NK-92 (cell line): Measurements from ENCODE around the gene SYNCRIP.
"Not testable (repeated sequence)": the region's sequence is repeated elsewhere in the genome, so short reads cannot be mapped to it uniquely, and the experiment has no call there.

ENCODE experiments used
- DNase-seq: peaks from one replicate; lab custom pipeline; 2025; ENCODE audit not compliant: unreplicated experiment; lab: John Stamatoyannopoulos, UW

Gene SYNCRIP

DNA sequence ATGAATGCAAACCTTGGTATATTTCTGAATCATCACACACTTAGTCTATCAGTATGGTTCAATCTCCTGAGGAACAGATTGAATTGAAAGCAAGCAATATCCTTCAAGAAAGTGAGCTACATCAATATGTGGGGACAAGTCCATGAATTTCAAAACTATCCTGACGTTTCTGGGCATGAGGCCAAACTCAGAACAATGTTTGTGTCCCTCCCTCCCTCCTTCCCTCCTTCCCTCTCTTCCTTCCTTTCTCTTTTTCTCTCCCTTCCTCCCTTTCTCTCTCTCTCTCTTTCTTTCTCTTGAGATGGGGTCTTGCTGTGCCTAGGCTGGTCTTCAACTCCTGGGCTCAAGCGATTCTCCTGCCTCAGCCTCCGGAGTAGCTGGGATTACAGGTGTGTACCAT is 27.9 kb upstream of the SYNCRIP start:
- no peak for DNase-seq

DNA sequence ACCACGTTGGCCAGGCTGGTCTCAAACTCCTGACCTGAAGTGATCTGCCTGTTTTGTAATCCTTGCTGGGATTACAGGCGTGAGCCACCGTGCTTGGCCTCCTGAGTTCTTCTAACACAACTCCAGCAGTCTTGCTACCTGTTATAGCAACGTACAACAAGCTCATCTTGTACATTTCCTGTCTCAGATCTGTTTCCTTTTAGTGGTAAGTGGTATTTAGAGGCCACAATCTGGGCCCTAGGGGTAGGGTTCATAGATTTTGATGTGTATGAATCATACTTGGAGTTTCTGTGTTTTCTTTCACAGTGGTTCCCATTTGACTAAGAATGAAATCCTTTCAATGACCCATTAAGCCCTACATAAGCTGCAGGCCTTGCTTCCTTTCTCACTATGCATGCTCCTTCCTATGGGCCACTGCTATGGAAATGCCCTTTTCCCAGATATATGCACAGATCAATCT is 27.1 kb upstream of the SYNCRIP start:
- DNase-seq: no peak

DNA sequence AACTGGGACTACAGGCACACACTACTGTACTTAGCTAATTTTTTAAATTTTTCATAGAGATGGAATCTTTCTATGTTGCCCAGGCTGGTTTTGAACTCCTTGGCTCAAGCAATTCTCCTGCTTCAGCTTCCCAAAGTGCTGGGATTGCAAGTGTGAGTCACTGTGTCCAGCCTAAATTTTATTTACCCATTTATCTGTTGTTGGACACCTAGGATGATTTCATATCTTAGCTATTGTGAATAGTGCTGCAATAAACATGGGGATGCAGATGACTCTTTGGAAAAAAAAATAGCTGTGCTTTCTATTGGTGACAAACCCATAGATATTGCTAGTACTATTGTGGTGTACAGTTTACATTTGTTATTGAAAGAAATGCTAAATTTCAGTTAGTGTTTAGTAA is 19.6 kb upstream of the SYNCRIP start:
- no peak for DNase-seq

DNA sequence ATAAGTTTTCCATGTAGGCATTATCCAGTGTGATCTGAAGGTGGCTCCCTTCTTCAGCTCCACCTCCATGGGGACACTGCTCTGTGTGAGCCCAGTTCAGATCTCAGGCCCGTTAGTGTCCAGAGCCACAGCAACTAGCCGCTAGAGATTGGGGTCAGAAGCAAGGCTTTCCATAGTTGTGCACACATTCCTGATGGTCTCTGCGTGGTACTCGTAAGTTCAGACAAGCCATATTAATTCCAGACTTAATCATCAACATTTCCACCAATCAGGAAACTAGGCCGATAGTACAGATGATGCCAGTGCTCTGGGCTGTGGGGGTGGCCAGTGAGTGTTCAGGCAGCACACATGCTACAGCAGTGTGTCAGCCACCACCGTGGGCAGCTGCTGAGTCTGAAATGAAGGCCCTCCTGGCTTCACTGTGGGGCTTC is 17.5 kb upstream of the SYNCRIP start:
- no peak for DNase-seq

DNA sequence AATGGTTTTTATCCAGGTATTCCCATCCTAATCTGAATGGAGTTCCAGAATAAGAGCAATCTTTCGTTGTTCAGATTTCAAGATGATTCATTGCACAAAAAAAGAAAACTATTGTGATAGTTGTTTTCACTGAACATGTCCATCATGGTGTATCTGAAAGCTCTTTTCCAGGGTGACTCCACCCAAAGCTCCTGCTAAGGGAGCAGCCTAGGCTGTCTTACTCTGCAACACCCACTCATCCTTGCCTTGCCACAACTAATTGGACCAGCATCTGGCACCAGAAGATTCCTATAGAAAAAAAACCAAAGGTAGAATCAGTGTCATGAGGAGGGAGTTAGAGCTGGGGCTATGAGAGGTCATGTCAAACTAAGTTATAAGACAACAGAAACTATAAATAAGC is 7.9 kb upstream of the SYNCRIP start:
- no peak for DNase-seq

DNA sequence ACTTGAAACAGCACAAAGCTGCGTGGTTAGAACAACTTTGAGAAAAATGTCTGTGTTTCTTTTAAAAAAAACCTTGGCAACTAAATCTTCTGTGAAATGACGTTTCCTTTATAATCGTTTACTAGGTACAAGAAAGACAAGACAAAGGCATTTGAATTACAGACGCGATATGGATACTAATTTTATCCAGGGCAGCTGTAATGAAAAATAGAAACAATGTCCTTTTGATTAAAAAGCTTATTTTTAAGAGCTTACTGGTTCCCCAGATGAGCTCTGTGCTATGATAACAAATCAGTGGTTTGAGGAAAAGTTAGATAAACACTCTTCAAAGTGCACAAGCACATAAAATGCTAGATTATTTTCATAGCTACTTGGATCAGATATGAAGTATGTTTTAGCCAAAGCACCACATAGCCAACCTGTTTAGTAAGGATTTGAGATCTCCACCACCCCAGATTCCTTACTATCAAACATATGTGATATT is 1.6 kb upstream of the SYNCRIP start:
- no peak for DNase-seq

DNA sequence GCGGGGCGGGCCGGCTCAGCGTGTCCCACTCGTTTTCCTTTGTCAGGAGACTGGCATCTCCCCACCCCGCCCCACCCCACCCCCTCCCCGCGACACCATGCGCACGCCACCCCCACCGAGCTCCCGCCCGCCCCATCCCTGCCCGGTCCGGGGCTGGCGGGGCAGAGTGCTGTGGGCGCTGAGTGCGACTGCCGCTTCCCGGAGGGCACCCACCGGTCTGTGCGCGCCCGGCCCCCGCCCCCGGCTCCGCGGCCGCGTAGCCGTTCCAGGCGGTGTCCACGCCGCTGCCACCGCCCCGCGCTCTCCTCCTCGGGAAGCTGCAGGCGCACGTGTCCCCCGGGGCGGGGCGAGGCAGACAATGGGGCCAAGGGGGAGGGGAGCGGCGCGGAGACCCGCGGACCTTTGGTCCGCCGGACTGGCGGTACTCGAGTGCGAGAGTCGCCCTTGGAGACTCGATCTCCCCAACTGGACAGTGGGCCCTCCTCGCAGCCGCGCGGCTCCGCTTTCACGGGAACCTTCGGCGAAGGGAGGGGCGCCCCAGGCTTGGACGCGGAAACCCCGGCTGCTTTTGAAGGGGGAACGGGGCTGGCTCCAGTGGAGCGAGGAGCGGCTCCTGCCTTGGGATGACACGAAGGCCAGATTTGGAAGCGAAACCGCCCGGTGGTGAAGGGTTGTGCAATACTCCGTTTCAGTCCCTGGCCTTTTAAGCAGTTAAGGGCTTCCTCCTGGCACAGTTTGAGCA is 1.0 kb upstream of the SYNCRIP start:
- no peak for DNase-seq

DNA sequence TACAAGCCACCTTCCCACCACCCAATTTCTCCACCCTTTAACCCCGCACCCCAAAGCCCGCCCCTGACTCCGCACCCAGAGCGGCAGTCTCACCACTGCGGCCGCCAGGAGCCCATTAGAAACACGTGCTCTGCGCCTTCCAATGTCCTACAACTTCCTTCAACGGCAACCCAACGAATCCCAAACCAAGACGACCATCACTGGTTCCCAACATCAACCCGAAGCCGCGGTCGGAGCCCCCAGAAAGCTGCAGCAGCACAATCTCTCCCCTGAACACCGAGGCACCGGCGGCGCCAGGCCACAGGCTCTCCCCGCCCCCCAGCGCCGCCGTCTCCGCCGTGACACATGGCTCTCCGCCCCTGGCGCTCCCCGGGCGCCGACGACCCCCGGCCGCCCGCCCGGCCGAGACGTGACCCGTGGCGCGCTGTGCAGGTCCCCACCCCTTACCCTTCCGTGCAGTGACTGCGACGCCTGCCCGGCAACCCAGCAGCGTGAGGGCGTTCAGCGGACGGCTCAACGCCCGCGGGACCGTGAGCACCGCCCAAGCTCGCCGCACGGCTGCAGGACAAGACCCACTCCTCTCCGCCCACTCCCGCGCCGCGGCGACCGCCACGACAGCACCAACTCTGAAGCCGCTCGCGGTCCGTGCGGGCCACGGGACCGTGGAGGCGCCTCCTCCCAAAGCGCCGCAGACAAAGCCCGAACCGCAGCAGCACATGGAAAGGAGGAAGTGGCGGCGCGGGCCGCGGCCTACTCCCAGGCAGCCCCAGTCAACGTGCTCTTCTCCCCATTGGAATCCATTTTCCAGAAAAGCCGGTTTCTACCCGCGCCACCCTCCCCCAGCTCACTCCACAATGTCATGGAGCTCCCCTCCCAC is 551 bp downstream of the SYNCRIP start:
- DNase-seq: no peak

DNA sequence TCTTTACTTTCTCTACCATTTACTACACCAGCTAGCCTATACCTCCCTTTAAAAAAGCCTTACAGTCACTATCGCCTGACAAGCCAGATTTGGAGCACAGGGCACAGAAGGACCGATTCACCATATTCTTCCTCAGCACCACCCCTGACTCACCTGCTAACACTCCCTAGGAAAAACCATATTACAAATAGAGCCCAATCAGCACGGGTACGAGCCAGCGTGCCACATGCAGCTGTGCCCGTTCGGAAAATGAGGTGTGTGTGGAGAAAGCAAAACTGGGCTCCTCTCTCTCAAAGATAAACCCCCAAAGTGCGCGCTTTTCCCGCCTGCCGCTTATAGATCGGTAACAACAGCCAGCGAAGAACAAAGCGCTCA is 1.2 kb downstream of the SYNCRIP start:
- no peak for DNase-seq

DNA sequence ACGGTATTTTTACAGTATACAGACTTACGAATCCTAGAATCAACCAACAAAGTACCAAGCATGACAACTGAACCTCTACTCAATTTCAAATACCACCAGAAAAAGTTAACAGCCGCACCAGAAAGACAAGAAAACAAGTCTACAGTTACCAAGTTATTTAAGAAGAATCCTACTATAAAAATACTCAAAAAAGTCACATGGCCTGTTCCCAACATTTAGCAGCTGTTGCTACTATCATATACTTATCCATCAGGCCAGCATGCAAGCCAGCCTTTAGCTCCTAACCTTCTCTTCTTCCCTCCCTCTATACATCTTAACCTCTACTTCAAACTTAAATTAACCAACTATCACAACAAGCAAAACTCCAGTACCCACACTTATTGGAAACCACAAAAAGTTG is 1.9 kb downstream of the SYNCRIP start:
- DNase-seq: no peak

DNA sequence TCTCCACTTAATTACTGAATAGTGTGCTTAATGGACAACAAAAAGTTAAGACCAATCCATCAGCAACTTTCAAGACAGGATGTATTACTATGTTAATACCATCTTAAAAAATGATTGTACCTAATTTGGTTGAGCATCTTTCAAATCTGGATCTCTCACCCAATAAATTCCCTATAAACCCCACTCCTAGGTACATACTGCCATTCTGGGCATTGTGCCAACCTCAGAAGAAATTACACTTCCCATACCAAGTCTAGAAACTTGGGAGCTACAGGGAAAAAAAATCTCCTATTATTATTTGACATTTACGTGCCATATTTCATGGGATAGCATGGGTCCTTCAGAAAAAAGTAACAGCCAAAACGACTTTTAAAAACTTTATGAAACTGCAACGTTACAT is 5.1 kb downstream of the SYNCRIP start:
- DNase-seq: no peak

DNA sequence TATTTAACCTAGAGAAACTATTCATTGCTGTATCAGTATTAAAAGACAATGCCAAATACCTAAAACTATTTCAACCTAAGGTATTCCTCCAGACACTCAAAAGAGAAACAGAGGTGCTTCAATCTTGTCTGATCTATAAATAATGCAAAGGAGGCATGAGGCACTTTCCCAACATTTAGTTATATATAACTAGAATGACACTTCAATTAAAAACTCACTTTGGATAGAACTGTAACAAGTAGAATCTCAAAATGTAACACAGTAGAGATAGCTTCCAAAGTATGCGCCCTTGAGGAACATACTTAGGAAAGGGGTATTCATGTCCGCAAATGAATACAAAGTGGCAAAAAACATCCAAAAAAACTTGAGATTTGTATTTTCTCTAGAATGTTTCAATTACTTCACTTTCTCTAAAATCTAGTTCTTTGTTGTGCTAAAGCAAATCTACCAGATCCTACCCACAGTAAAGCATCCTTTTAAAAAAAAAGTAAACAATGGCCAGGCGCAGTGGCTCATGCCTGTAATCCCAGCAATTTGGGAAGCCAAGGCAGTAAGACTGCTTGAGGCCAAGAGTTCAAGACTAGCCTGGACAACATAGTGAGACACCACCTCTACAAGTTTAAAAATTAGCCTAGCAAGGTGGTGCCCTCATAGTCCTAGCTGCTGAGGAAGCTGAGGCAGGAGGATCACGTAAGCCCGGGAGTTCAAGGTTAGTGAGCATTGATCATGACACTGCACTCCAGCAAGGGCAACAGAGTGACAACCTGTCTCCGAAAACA is 10.3 kb downstream of the SYNCRIP start:
- DNase-seq: no peak

DNA sequence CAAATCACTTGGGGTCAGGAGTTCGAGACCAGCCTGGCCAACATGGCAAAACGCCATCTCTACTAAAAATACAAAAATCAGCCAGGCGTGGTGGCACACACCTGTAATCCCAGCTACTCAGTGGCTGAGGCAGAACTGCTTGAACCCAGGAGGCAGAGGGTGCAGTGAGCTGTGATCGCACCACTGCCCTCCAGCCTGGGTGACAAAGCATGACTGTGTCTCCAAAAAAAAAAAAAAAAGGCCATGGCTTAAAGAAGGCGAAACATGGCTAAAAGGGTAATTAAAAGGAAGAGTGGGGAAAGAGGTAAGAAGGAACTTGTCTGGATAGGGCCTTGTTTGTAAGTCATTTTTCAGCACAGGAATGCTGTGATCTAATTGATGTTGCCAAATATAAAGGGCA is 11.6 kb downstream of the SYNCRIP start:
- DNase-seq: not testable (repeated sequence)

DNA sequence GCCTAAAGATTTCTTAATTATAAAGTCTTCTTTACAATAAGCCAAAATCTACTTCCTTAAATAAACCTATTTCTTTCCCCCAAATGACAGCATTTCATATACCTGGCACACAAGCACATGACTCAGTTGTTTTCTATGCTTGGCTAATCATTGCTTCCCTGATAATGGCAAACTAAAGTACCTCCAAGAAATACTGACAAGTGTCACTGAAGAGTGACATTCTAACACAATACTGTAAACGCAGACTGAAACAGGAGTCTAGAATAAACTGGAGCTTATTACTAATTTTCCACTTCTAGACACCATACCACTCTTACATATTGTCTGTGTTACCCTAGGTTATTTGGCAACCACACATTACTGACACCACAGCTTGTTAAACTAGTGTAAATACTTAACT is 14.3 kb downstream of the SYNCRIP start:
- DNase-seq: no peak

DNA sequence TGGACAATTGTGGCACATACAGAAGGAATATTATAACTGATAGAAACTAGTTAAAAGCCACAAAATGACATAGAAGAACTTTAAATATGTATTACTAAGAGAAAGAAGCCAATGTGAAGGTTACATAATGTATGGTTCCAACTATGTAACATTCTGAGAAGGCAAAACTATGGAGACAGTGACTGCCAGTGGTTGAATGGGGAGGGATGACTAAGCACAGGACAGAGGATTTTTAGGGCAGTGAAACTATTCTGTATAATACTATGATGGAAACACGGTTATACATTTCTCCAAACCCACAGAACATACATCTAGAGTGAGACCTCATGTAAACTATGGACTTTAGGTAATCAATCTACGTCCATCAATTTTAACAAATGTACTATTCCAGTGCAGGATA is 22.4 kb downstream of the SYNCRIP start:
- no peak for DNase-seq

DNA sequence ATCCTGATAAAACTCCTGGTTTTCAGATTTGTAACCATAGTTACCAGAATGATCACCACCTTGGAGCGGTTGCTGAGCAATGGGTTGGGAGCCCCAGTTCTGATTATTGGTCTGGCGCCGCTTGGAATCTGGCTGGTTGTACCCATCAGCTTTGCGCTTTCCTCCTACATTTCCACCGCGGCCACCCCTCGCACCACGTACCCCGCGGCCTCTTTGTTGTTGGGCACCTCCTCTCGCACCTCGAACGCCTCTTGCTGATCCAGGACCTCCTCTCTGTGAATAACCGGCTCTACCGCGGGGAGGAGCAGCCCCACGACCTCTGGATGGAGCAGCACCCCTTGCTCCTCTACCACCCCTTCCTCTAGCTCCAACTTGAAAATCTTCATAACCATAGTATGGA is 27.9 kb downstream of the SYNCRIP start:
- DNase-seq: no peak

DNA sequence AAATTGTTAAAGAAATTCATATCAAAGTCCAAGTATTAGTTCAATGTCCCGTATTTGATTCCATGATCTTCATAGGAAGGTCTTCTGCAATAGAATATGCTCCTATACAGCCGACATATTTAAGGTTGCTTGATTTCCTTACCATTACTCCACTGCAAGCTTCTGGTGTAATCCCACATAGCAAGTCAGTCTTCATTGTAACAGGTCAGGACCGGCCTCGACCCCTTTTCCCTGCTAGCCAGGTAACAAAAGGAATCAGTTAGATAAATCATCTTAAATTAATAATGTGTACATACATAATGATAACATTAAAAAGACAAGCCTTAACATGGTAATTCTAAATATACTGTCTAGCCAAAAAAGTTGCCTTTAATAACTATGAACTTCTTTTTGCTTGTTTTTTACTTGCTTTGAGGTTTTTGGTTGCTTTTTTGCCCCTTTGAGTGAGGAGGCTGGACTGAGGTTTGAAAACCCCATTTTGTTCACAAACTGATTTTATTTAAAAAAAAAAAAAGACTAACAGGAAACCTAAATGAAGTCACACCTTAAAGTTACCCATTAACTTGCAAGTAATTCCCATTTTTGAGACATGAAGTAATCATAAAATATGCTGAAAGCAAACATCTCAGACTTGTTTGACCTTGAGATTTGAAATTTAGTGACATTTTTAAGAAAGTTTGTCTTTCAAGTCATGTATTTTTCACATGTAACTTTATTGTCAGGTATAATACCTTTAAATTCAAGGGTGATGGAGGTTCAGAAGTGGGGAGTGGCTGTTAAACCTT is 29.8 kb downstream of the SYNCRIP start:
- DNase-seq: no peak

DNA sequence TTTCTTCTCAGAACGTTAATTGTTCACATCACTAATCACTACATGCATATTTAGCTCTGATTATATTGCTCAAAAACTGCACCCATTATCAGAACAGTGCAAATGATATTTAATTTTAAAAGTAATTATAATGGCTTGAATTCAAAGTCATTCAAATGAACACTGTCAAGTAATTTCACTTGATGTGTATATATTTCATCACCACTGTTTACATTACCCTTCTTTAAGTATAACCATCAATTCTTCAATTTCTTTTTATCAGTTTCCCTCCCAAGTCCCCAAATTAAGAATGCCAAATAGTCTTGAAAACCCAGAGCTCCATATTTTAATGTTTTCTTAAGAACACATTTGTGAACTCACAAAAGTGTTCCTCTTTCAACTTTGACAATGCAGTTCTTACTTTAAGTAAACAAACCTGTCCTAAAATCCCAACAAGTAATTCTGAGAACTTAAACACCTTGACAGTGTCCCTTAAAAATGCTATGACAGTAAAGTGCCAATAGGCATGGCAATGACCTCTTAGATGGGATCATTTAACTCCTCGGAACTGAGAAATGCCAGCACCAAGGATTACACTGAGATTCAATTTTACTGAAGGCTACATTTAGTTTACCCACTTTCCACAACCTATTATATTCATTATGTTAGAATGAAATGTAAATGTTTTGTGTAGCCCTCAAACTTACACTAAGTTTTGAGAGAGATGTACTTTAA is 32.3 kb downstream of the SYNCRIP start:
- no peak for DNase-seq

DNA sequence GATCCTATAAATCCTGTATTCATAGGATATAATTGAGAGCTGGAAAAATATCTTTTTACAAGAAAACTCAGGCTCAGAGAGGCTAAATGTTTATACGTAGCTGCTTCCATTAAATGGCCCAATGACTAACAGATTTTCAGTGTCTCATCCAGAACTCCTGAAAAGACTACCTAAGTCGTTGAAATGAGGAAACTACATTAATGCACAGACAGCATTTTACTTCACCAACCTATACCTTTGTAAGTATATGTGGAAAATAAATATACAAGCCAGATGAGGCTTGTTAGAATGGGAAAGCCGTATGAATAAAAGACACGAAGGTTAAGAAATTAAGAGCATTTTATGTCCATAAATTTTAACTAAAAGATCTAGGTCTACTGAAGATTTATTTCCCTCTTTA is 40.6 kb downstream of the SYNCRIP start:
- DNase-seq: no peak

DNA sequence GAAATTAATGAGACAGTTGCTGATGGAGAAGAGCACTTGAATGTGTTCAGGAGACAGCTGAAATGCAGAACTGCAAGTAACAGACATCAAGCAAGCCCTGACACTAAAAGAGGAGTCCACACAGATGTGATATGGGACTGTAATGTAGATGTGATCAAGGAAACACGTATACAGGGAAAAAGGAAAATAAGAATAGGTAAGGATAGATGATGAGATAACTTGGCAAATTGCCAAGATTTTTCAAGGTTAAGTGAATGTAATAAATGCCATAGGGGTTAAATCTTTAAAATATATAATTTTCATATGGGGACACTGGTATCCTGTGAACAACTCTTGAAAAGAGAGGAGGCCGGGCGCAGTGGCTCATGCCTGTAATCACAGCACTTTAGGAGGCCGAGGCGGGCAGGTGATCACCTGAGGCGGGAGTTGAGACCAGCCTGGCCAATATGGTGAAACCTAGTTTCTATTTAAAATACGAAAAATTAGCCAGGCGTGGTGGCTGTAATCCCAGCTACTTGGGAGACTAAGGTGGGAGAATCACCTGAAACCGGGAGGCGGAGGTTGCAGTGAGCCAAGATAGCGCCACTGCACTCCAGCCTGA is 41.9 kb downstream of the SYNCRIP start:
- DNase-seq: no peak
